Measurements from ENCODE around the gene SLC2A2.

- TF ChIP-seq CTCF (IDR thresholded peaks at IDR 0.05) = no peak
- TF ChIP-seq POLR2A (IDR thresholded peaks at IDR 0.05) = no peak
Observed at GRCh38 chr3:170997961-170998913, 28.3 kb downstream of the SLC2A2 start.
